A204.1 (cell line): ENCODE results near the gene DMD.
A peak's percentile ranks its signal among the peaks of the same experiment; 100 is the strongest.
"Not testable (repeated sequence)": the region's sequence is repeated elsewhere in the genome, so short reads cannot be mapped to it uniquely, and the experiment has no call there.

ENCODE experiments used
- FAIRE-seq: peaks from 2 replicates; lab custom pipeline; 2012; peaks lifted over from hg19 to GRCh38; lab: Jason Lieb, UNC

The DMD gene

DNA sequence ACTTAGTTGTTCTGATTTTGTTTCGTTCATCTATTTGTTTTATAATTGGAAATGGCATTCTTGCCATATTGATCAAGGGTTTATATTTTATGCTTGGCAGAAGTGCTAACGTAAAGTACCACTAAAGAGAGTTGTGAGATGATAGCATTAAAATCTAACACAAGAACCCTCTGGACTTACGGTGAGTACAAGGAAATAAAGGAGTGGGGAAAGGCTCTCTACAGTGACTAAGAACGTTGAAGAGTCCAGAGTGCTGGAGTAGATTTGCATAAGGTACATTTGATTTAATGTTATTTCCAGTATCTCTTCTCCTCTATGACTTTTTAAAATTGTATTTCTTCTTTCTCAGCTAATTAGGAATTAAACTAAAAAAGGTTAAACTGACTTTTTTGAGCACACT lies 612.6 kb downstream of the DMD start:
- no peak for FAIRE-seq

DNA sequence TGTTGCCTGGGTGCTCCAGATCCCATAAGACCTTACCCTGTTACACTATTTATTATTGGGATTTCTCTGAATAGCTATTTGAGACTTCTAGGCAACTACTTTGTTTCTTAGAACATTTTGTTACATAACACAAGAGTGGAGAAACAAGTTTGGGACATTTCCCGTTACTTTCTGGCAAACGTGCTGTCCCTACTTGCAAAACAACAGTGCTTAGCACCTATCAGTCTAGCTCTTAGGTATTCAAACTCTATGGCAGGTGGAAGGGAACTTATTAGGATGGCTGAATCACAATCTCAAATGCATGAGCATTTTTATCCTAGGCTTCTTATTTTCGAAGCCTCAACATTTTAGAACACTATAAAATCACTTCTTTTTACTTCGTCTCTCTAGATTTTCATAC lies 613.6 kb downstream of the DMD start:
- no peak for FAIRE-seq

DNA sequence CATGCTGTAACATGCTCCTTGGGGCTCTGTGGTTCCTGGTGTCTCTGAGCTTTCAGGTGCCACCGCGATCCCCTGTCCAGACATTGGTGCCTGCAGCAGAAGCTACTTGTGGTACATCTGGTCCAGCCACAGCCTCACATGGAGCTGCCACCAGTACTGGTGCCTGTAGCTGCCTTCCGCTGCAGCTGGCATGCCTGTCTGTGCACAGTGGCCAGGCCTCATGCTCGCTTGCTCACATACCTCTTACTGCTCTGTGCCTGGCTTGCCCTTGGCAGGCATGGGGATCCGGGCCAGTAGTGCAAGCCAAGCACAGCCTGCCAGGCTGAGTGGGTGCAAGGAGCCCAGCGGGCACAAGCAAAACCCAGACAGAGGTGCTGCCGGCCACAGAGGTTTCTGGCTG lies 618.6 kb downstream of the DMD start:
- FAIRE-seq: no peak

DNA sequence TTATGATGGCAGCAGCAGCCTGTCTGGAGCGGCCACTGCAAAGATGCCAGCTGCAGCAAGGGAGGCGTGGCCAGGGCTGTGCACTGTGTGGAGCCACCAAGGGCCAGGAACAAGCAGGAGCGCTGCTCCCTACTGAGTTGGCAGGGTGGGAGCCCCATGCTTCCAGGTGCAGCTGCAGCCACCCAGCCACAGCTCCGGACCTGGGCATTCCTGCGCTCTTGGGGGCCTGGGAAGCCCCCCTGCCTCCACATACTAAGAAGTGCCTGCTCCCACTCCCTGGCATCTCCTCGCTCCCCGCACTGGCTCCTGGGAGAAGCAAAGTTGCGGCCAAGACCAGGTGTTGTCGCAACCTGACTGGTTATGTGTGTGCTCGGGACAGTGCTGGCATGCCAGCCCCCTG lies 619.8 kb downstream of the DMD start:
- FAIRE-seq: no peak

DNA sequence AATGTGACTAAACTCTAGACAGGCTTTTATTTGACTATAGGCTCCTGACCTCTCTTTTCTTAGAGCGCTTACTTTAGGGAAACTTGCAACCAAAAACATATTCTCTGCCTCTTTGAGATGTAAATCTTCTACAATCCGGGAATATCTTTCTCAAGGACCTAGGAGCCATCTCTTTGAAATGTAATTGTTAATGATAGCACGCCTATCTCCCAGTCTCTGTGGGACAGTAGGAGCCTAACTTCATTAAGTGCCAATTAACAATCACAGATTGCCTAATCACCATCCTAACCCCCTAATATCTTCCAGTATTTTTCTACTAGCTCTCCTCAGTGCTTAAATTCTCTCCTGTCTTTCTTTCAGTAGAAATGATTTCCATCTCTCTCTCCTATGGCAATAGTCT lies 628.6 kb downstream of the DMD start:
- no peak for FAIRE-seq

DNA sequence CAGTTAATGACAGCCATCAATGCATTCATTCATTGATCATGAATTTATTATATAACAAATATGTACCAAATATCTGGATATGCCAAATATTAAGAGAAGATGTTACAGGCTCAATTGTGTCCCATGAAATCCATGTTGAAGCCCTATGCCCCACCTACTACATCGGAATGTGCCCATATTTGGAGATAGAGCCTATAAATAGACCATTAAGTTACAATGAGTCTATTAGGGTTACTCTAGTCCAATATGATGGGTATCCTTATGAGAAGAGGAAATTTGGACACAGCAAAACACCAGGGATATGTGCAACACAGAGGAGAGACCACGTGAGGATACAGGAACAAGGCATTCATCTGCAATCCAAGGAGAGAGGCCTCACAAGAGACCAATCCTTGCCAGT lies 634.5 kb downstream of the DMD start:
- FAIRE-seq: no peak

DNA sequence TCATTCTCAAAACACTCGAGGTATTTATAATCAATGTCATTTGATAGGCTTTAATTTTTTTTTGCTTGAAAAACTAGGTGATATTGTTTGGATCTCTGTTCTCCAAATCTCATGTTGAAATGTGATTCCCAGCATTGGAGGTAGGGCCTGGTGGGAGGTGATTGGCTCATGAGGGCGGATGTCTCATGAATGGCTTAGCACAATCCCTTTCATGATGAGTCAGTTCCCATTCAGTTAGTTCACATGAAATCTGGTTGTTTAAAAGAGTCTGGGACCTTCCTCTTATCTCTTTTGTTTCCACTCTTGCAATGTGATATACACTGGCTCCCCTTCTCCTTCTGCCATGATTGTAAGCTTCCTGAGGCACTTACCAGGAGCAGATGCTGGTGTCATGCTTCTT lies 638.7 kb downstream of the DMD start:
- no peak for FAIRE-seq

DNA sequence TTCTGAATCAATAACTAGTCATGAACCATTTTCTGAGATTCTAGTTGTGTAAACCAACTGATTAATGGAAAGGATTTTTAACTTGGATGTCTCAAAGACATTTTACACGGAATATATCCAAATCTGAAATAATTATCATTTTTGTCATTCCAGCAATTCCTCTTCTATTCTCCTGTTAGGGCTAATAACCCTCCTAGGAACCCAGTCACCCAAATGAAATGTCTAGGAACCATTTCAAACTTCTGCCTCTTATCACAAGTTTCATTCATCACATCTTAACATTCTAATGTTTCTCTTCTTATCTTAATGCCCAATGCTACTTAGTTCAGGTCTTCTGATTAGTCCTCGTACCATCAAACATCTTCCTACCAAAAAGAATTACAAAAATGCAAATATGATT lies 639.8 kb downstream of the DMD start:
- FAIRE-seq: no peak

DNA sequence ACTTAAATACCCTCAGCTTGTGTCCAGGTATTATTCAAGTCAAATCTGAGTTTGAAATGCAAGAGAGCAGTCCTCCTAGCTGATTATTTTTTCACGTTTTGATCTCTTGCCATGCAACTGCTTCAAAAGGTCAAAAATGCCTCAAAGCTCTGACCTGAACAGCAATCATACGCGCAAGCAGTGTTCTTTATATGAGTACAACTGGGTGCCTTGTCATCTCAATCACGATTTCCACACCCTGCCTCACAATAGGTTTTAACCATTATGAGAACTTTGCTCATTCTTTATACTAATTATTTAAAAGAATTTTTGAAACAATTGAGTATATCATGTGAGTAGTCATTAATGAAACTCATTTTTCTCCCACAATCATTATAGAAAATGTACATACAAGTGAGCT lies 649.1 kb downstream of the DMD start:
- no peak for FAIRE-seq

DNA sequence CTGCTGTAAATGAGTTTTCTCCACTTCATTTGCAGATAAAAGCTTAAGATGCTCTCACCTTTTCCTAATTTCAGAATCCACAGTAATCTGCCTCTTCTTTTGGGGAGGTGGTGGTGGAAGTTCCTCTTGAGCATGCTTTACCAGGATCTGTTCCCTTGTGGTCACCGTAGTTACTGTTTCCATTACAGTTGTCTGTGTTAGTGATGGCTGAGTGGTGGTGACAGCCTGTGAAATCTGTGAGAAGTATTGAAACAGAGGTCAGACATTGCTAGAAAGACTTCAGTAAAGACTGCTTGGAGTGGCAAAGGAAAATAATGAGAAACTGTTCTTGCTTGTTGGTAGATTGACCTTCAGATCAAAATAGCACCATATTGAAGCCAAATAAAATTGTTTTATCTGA lies 666.2 kb downstream of the DMD start:
- no peak for FAIRE-seq

DNA sequence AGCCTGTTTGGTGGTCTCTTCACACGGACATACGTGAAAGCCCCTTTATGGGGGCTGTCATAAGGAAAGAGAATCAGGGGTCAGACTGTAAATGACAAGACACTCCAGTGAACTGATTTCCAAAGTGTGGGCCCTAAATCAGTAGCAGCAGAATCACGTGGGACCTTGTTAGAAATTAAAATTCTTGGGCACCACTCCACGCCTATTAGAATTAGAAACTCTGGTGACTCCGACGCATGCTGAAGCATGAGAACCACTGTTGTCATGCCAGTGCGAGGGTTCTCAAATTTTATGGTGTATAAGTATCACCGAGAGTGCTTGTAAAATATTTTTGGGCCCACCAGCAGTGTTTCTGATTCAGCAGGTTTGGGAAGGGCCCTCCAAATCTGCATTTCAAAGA lies 672.8 kb downstream of the DMD start:
- FAIRE-seq: no peak

DNA sequence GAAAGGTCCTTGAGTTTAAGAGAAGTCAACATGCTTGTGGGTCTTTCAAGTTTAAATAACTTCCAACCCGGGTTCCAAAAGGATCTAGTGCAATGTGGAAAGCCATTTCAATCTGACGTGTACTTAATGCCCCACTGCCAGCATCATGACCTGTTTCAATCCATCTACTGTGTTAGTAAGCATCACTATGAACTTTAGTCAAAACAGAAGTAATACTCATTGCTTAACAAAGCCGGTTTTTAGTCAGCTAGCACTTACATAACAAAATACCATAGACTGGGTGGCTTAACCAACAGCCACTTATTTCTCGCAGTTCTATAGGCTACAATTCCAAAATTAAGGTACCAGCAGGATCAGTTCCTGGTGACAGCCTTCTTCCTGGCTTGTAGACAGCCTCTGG lies 677.5 kb downstream of the DMD start:
- FAIRE-seq: no peak

DNA sequence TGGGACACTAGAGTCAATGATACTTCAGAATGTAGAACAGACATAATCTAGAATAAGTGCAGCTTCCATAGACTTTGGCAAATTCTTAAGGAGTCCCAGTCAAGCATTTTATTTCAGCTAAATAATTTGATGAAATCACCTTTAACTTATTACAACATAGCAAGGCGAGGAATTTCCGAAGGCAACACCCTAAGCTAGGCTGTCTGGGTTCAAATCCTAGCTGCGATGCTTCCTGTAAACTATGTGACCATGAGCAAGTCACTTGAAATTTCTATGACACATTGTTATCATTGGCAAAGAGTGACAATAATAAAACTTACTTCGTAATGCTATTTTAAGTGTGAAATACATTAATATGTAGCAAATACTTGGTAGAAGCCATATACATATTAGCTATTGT lies 679.1 kb downstream of the DMD start:
- FAIRE-seq: no peak

DNA sequence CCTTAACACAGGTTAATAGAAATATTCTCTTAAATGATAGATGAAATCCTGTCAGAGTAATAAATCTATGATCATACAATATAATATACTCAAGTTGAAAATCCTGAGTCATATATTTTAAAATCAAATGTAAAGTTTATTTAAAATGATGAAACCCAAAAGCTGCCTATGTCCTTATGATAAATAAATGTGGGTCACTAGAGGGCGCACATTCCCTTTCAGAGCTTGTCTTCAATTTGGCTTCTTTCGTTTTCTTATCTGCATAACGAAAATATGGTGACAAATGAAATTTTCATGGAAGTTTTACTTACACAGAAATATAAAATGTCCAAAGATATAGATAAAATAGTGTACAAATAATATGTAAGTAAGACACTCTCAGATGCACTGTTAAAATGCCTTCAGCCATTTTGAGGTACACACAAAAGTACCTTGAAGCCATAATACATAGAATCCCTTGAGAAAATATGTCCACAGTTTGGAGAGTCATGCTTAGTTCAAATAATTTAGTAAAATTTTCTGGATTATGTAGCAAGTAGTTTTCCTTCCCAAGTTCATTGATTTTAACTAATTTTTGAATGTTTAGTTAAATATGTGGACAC lies 680.4 kb downstream of the DMD start:
- peak; percentile 97 for FAIRE-seq

DNA sequence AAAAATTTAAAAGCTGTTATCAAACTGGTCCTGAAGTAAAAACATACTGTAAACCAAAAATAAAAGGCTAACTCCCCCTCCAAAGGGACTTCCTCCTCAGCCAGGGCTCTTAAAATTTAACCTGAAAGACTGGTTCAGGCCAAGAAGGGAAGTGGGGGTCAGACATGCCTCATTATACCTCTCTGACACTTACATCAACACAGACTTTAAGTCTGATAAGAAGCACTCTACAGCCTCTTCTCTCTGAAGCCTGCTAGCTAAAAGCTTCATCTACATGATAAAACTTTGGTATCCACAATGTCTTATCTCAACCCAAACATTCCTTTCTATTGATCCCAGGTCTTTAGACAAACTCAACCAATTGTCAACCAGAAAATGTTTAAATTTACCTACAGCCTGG lies 682.9 kb downstream of the DMD start:
- not testable (repeated sequence) for FAIRE-seq

DNA sequence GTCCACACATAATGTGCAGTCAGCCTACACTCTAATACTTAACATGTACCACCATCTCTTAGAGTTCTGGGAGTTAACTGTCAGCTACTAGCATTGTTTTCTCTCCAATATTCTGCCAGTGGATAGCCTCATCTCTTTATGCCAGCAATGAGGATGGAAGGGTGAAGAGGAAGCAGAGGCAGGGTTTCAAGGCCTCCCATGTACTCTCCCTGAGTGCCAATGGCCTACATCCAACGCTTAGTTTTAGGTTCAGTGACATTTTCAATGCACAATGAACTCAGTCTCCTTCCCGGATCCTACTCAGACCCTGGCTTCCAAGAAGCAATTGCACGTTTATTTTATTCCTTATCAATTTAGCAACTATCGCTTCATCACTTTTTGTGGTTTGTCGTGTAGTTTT lies 686.1 kb downstream of the DMD start:
- FAIRE-seq: no peak

DNA sequence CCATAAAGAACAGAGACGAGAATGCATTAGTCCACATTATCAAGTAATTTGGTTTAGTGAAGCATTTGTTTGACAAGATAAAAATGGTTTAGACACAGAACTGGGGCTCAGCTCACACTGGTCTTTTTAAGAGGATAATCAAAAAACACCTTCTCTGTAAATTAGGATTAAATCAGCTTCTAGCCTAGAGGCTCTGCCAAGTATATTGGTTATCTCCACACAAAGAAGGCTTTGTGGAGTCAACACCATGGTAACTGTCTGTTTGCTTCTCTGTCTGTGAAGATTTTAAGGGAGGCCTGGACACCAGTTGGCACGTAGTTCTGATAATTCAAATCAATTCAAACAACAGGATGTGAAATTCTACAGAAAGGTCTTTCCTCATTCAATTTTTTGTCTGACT lies 687.0 kb downstream of the DMD start:
- FAIRE-seq: no peak

DNA sequence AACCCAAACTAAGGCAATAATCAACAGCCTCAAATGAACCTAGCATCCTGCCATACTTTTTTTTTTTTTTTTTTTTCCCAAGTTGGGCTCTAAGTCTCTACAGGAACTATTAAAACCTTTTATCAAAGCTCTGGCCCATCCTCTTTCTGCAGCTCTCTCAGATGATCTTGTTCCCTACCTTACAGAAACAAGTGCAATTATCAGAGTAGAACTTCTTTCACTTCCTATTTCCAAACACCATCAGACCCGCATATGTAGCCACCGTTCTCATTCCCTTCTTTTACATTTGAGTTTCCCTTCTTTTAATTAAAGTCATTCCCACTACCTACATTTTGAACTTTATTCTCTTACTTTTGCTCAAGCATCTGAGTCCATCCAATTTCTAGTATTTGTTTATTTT lies 690.6 kb downstream of the DMD start:
- no peak for FAIRE-seq

DNA sequence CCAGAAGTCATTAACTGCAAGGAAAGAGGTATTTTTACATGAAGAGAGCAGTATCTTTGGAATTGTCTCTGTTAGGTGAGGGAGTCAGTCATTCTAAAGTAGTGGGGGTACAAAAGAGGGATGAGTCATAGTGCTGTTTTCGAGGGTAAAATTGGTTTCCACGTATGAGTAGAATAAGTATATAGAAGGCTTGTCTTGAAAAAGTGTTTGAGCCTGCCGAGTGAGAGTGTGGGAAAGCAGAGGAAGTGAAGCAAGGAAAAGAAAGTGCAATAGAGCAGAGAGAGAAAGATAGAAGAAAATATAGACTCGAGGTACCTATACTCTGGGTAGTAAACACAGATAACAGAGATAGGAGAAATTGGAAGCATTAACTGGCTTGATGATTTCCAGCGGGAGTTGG lies 696.4 kb downstream of the DMD start:
- no peak for FAIRE-seq

DNA sequence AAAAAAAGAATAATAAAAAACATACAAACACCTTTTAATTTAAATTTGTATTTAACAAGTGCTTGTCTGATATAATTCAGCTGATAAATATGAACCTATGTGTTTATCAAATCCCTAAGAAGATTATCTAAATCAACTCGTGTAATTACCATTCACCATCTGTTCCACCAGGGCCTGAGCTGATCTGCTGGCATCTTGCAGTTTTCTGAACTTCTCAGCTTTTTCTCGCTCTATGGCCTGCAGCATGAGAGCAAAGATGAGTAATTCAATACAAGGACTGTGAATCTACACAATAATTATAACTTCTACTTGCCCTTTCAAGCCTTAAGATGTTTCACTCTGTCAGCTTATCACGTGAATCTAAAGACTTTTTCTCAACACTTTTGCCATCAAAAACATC lies 709.7 kb downstream of the DMD start:
- no peak for FAIRE-seq

DNA sequence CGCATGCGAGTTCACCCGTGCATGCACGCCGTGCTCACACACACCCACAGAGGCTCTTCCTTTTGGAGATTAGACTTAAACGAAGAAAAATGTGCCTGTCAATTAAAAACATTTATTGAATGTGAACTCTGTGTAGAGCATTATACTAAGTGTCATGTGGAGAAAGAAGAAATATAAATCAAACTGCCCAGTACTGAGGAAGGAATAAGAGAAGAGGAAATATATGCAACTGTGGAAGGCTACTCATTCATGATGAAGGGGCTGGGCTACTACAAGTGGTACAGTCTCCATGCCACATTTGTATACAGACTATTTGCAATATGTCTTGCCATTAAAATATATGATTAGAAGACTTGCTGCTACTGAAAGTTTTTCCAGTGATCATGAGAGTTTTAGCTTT lies 714.7 kb downstream of the DMD start:
- FAIRE-seq: no peak

DNA sequence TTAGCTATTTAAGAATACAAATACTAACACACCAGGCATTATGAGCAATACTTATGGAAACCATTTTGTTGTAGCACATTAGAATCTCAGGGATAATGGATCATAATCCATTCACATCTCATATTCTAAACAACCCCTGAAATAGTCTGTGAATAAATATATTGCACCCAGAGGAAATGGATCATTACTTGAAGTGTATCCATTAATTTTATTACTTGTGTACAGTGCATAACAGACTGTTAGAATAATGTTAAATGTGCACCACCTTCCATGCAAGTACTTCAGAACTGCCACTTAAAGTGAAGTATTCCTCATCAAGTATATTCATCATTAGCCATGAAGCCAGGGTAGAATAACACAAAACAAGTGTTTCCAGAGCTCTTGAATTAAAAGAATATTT lies 715.5 kb downstream of the DMD start:
- no peak for FAIRE-seq

DNA sequence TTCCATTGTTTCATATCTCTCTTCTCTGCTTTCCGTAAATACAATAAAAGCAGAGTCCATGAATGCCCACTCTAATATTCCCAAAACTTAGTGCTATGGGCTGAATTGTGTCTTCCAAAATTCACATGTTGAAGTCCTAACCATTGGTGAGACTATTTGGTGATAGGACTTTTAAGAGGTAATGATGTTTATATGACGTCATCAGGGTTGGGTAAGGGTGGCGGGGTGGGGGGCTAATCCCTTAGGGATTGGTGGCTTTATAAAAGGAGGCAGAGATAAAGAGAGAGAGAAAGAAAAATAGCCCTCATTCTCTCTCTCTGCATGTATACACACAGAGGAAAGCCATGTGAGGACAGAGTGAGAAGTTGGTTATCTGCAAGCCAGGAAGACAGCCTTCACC lies 722.2 kb downstream of the DMD start:
- FAIRE-seq: no peak

DNA sequence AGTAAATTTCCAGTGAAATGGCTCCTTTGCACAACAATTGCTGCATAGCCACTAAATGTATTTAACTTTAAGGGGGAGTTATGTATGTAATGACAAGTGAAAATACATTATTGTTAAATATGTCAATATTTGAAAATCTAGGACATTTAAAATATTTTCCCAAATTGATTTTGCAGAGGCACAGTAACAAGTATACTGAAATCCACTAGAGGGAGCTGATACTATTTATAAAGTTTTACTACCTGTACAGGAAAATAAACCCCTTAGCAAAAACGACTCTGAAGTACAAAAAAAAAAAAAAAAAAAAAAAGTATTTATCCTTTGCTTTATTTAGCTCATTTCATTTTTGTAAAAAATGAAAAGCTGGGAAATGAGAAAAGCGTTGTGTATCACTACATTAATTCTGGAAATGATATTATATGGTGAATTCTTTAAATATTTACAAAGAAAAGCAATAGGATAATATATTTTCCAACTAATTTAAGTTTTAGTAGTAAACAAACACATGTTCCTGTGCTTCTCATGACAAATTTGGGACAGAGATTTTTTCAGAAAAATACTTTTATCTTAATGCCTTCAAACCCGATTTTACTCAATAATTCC lies 727.7 kb downstream of the DMD start:
- peak; percentile 83 for FAIRE-seq

DNA sequence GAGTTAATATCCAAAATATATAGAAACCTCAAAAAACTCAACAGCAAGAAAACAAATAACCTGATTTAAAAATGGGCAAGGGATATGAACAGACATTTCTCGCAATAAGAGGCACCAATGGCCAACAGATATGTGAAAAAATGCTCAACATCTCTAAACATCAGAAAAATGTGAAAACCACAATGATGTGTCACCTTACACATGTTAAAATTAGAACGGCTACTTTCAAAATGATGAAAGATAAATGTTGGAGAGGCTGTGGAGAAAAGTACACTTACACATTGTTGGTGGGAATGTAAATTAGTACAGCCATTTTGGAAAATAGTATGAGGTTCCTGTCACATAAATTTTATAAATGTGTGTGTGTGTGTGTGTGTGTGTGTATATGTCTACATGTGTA lies 731.3 kb downstream of the DMD start:
- FAIRE-seq: no peak
